Measurements from ENCODE around the gene HHATL.

The HHATL gene

GRCh38 chr3:42662813-42663535, 39.6 kb downstream of the HHATL start:
- H3K36me3 ChIP-seq (ENCODE audit: insufficient read depth, low read length): no peaks in the 10 kb centered on the region
- no peaks in the 10 kb centered on the region for H3K27me3 ChIP-seq (ENCODE audit: control insufficient read depth in 1 of 2, insufficient read depth in 2 of 2, low read length in 2 of 2)
- H3K9ac ChIP-seq (ENCODE audit: low read length): no peak overlapping the region
- H3K9me3 ChIP-seq (ENCODE audit: low read length): no peaks in the 10 kb centered on the region
- H3K4me3 ChIP-seq (ENCODE audit: low read depth in 1 of 2, low read length in 2 of 2): no peak overlapping the region
- peaks cover 36% of the 10 kb centered on the region for H3K4me1 ChIP-seq (ENCODE audit: insufficient read depth, low read length)
- no peak overlapping the region for H3K27ac ChIP-seq (ENCODE audit: low read depth, low read length)

- Histone ChIP-seq H3K4me1 (ENCODE audit: insufficient read depth, low read length) (peaks cover 28% of the 10 kb centered on the region), H3K27me3 (ENCODE audit: control insufficient read depth in 1 of 2, insufficient read depth in 2 of 2, low read length in 2 of 2) (no peaks in the 10 kb centered on the region), H3K36me3 (ENCODE audit: insufficient read depth, low read length) (no peaks in the 10 kb centered on the region), H3K9ac (ENCODE audit: low read length) (no peak overlapping the region), H3K9me3 (ENCODE audit: low read length) (no peaks in the 10 kb centered on the region), H3K4me3 (ENCODE audit: low read depth in 1 of 2, low read length in 2 of 2) (no peak overlapping the region), H3K27ac (ENCODE audit: low read depth, low read length) (no peak overlapping the region)
Observed at GRCh38 chr3:42662037-42662812, 40.4 kb downstream of the HHATL start.

- H3K4me1 ChIP-seq (ENCODE audit: insufficient read depth, low read length): peaks cover 22% of the 10 kb centered on the region
- H3K27me3 ChIP-seq (ENCODE audit: control insufficient read depth in 1 of 2, insufficient read depth in 2 of 2, low read length in 2 of 2): no peaks in the 10 kb centered on the region
- H3K4me3 ChIP-seq (ENCODE audit: low read depth in 1 of 2, low read length in 2 of 2): no peak overlapping the region
- H3K36me3 ChIP-seq (ENCODE audit: insufficient read depth, low read length): no peaks in the 10 kb centered on the region
- no peaks in the 10 kb centered on the region for H3K9me3 ChIP-seq (ENCODE audit: low read length)
- no peak overlapping the region for H3K27ac ChIP-seq (ENCODE audit: low read depth, low read length)
- no peak overlapping the region for H3K9ac ChIP-seq (ENCODE audit: low read length)
Observed at GRCh38 chr3:42661593-42662022, 41.0 kb downstream of the HHATL start.

- Histone ChIP-seq H3K9ac (ENCODE audit: low read length) (no peak overlapping the region), H3K27ac (ENCODE audit: low read depth, low read length) (no peak overlapping the region)
Observed at GRCh38 chr3:42660898-42661297, 41.7 kb downstream of the HHATL start.

GRCh38 chr3:42660131-42660715, 42.4 kb downstream of the HHATL start:
- peaks cover 24% of the 10 kb centered on the region for H3K4me1 ChIP-seq (ENCODE audit: insufficient read depth, low read length)
- no peak overlapping the region for H3K9ac ChIP-seq (ENCODE audit: low read length)
- no peaks in the 10 kb centered on the region for H3K9me3 ChIP-seq (ENCODE audit: low read length)
- H3K4me3 ChIP-seq (ENCODE audit: low read depth in 1 of 2, low read length in 2 of 2): no peak overlapping the region
- H3K36me3 ChIP-seq (ENCODE audit: insufficient read depth, low read length): no peaks in the 10 kb centered on the region
- no peaks in the 10 kb centered on the region for H3K27me3 ChIP-seq (ENCODE audit: control insufficient read depth in 1 of 2, insufficient read depth in 2 of 2, low read length in 2 of 2)
- H3K27ac ChIP-seq (ENCODE audit: low read depth, low read length): no peak overlapping the region

More at GRCh38 chr3:42660898-42661297, 41.7 kb downstream of the HHATL start:
- Histone ChIP-seq H3K4me3 (ENCODE audit: low read depth in 1 of 2, low read length in 2 of 2) (no peak overlapping the region), H3K9me3 (ENCODE audit: low read length) (no peaks in the 10 kb centered on the region), H3K4me1 (ENCODE audit: insufficient read depth, low read length) (peaks cover 20% of the 10 kb centered on the region), H3K36me3 (ENCODE audit: insufficient read depth, low read length) (no peaks in the 10 kb centered on the region), H3K27me3 (ENCODE audit: control insufficient read depth in 1 of 2, insufficient read depth in 2 of 2, low read length in 2 of 2) (no peaks in the 10 kb centered on the region)

- H3K27ac ChIP-seq (ENCODE audit: low read depth, low read length): peak overlapping the region; percentile 14
- no peak overlapping the region for H3K9ac ChIP-seq (ENCODE audit: low read length)
- no peaks in the 10 kb centered on the region for H3K27me3 ChIP-seq (ENCODE audit: control insufficient read depth in 1 of 2, insufficient read depth in 2 of 2, low read length in 2 of 2)
- H3K36me3 ChIP-seq (ENCODE audit: insufficient read depth, low read length): no peaks in the 10 kb centered on the region
- no peak overlapping the region for H3K4me3 ChIP-seq (ENCODE audit: low read depth in 1 of 2, low read length in 2 of 2)
- H3K4me1 ChIP-seq (ENCODE audit: insufficient read depth, low read length): peaks cover 27% of the 10 kb centered on the region
- no peaks in the 10 kb centered on the region for H3K9me3 ChIP-seq (ENCODE audit: low read length)
Observed at GRCh38 chr3:42659451-42660130, 43.0 kb downstream of the HHATL start.

- no peaks in the 10 kb centered on the region for H3K36me3 ChIP-seq (ENCODE audit: insufficient read depth, low read length)
- no peak overlapping the region for H3K9ac ChIP-seq (ENCODE audit: low read length)
Observed at GRCh38 chr3:42658771-42659390, 43.7 kb downstream of the HHATL start.

GRCh38 chr3:42658091-42658770, 44.4 kb downstream of the HHATL start:
- H3K27ac ChIP-seq (ENCODE audit: low read depth, low read length): no peak overlapping the region
- H3K9me3 ChIP-seq (ENCODE audit: low read length): no peaks in the 10 kb centered on the region
- peaks cover 29% of the 10 kb centered on the region for H3K4me1 ChIP-seq (ENCODE audit: insufficient read depth, low read length)
- H3K27me3 ChIP-seq (ENCODE audit: control insufficient read depth in 1 of 2, insufficient read depth in 2 of 2, low read length in 2 of 2): no peaks in the 10 kb centered on the region
- H3K36me3 ChIP-seq (ENCODE audit: insufficient read depth, low read length): no peaks in the 10 kb centered on the region
- H3K9ac ChIP-seq (ENCODE audit: low read length): no peak overlapping the region
- no peak overlapping the region for H3K4me3 ChIP-seq (ENCODE audit: low read depth in 1 of 2, low read length in 2 of 2)

More at GRCh38 chr3:42658771-42659390, 43.7 kb downstream of the HHATL start:
- H3K4me3 ChIP-seq (ENCODE audit: low read depth in 1 of 2, low read length in 2 of 2): no peak overlapping the region
- H3K27me3 ChIP-seq (ENCODE audit: control insufficient read depth in 1 of 2, insufficient read depth in 2 of 2, low read length in 2 of 2): no peaks in the 10 kb centered on the region
- no peak overlapping the region for H3K27ac ChIP-seq (ENCODE audit: low read depth, low read length)
- peaks cover 27% of the 10 kb centered on the region for H3K4me1 ChIP-seq (ENCODE audit: insufficient read depth, low read length)
- no peaks in the 10 kb centered on the region for H3K9me3 ChIP-seq (ENCODE audit: low read length)

- no peak overlapping the region for H3K9ac ChIP-seq (ENCODE audit: low read length)
- no peaks in the 10 kb centered on the region for H3K27me3 ChIP-seq (ENCODE audit: control insufficient read depth in 1 of 2, insufficient read depth in 2 of 2, low read length in 2 of 2)
- H3K4me3 ChIP-seq (ENCODE audit: low read depth in 1 of 2, low read length in 2 of 2): no peak overlapping the region
- no peaks in the 10 kb centered on the region for H3K36me3 ChIP-seq (ENCODE audit: insufficient read depth, low read length)
- H3K4me1 ChIP-seq (ENCODE audit: insufficient read depth, low read length): peaks cover 34% of the 10 kb centered on the region
- H3K9me3 ChIP-seq (ENCODE audit: low read length): no peaks in the 10 kb centered on the region
- H3K27ac ChIP-seq (ENCODE audit: low read depth, low read length): no peak overlapping the region
Observed at GRCh38 chr3:42657675-42658074, 44.9 kb downstream of the HHATL start.

GRCh38 chr3:42656680-42657610, 45.7 kb downstream of the HHATL start:
- Histone ChIP-seq H3K4me1 (ENCODE audit: insufficient read depth, low read length) (peaks cover 41% of the 10 kb centered on the region), H3K9ac (ENCODE audit: low read length) (no peak overlapping the region), H3K27ac (ENCODE audit: low read depth, low read length) (no peak overlapping the region), H3K36me3 (ENCODE audit: insufficient read depth, low read length) (no peaks in the 10 kb centered on the region), H3K27me3 (ENCODE audit: control insufficient read depth in 1 of 2, insufficient read depth in 2 of 2, low read length in 2 of 2) (no peaks in the 10 kb centered on the region), H3K4me3 (ENCODE audit: low read depth in 1 of 2, low read length in 2 of 2) (no peak overlapping the region), H3K9me3 (ENCODE audit: low read length) (no peaks in the 10 kb centered on the region)
